Activated CD4-positive, alpha-beta T cell treated with anti-CD3 and anti-CD28 coated beads for 24 hours (primary cell): ENCODE results near the gene CDCA5.

Experiments used
- DNase-seq, 2 donors: peaks; one replicate each; pipeline ENCODE4 v3.0.0-alpha.2; 2020; ENCODE audit warnings: low read depth in 2 of 2

CDCA5 gene

DNA sequence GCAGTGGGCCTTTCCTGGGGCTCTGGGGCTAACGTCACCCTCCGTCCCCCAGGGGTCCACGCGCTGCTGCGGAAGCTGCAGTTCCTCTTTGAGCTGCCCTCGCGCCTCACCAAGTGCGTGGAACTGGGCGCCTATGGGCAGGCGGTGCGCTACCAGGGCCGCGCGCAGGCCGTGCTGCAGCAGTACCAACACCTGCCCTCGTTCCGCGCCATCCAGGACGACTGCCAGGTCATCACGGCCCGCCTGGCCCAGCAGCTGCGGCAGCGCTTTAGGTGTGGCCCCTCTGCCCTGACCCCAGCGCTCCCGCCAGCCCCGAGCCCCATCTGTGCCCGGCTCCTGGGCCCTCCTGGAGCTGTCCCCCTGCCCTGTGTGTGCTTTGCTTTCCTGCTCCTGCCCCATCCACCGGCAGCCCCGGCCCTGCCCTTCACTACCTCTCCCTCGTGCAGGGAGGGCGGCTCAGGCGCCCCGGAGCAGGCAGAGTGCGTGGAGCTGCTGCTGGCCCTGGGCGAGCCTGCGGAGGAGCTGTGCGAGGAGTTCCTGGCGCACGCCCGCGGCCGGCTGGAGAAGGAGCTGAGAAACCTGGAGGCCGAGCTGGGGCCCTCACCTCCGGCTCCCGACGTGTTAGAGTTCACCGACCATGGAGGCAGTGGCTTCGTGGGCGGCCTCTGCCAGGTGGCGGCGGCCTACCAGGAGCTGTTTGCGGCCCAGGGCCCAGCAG is 24.1 kb upstream of the CDCA5 start:
- no peak for DNase-seq

DNA sequence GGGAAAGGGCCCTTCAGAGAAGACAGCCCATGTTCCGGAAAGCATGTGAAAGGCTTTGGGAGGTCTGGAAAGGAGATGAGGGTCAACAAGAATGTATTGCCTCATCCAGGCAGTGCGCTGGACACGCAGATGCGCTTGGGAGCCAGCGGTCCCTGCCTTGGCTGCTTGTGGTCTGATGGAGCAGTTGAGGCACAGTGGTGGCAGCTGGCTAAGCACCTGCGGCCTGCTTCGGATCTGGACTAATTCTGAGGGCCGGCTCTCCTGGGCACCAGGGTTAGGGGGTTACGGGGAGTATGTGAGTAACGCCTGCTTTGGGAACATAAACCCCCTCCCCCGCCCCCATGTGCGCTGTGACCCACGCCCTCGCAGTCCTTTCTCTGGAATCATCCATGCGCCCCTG is 23.2 kb upstream of the CDCA5 start:
- DNase-seq: no peak

DNA sequence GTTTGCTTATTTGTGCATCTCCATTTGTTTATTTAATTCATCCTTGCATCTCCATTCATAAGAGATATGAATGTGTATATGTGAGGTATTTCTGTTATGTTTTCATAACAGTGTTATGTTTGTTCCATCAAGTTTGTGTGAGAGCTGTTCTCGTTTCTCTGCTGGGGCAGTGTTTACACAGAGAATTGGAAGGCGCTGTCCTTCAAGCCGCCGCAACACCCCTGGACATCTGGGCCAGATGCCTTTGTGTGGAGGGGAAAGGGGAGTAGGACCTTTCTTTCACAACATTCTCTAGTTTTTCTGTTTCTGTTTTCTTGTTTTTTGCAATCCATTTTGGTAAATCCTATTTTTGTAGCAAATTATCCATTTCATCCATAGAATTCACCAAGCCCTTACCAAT is 20.8 kb upstream of the CDCA5 start:
- DNase-seq: no peak

DNA sequence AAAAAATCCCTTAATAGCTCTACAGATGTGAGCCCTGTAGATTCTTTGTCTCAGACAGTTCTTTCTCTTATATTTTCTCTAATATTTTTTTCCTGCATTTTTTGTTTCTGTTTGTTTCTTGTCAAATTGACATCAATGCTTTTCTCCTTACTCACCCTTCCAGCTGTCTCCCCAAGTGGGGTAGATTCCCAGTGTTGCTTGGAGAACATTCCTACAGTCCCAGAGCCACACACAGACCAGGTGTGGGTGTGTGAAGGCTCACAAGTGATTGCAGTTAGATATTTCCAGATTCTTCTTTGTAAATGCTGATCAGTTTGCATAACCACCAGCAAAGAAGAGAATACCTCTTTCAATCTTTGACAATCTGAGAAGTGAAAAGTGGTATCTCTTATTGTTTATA is 19.6 kb upstream of the CDCA5 start:
- no peak for DNase-seq

DNA sequence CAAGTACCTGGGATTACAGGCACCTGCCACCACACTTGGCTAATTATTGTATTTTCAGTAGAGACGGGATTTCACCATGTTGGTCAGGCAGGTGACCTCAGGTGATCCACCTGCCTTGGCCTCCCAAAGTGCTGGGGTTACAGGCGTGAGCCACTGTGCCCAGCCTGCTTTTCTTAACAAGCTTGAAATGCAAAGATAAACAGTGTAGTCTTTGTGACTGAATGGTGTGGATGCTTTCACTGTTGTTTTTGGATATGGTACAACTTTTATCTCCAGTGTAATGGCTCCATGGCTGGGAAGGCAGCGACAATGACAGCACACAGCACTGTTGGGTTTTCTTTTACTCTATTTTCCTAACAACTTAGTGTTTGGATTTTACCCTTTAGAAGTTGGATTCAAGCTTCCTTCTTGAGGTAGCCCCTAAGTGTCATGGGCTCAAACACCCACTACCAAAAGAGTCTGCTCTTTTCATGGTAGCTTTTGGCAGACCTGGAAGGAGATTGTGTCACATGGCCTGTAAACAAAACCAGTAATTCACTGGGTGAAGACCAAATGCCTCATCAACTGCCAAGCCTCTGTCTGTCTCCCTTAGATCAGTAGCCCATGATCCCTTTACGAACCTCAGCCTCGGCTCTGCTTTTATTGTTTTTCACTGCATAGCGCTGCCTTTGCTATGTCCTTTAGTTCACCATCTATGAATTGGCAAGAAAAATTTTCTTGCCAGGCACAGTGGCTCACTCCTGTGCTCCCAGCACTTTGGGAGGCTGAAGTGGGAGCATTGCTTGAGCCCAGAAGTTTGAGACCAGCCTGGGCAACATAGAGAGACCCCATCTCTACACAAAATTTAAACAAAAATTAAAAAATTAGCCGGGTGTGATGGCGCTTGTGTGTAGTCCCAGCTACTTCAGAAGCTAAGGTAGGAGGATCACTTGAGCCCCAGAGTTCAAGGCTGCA is 18.6 kb upstream of the CDCA5 start:
- no peak for DNase-seq

DNA sequence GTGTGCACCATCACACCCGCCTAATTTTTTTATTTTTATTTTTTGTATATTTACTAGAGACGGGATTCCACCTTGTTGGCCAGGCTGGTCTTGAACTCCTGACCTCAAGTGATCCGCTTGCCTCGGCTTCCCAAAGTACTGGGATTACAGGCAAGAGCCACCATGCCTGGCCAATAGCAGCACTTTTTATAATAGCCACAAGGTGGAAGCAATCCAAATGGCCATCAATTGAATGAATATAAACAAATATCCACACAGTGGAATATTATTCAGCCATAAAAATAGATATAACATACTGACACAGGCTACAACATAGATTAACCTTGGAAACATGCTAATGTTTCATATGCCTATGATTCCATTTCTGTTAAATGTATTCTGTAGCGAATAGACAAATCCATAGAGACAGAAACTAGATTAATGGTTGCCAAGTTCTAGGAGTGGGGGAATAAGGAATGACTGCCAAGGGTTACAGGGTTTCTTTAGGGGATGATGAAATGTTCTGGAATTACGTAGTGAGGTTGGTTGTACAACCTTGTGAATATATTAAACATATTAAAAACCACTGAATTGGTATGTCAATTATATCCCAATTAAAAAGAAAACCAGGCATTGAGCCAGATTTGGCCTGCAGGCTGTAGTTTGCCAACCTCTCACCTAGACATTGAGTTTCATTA is 17.0 kb upstream of the CDCA5 start:
- no peak for DNase-seq

DNA sequence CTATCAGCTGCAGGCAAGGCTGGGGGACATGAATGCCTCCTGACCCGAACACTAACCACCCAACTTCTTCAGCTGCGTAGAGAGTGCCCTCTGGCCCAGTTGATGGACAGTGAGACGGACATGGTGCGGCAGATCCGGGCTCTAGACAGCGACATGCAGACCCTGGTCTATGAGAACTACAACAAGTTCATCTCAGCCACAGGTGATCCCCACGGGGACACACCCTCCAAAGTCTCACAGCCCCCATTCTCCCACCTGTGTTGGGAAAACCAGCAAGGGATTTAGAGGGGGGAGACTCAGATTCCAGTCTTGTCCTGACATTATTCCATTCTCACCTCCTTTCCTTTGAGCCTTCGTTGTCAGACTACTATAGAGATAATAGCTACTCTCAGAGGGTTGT is 13.1 kb upstream of the CDCA5 start:
- no peak for DNase-seq

DNA sequence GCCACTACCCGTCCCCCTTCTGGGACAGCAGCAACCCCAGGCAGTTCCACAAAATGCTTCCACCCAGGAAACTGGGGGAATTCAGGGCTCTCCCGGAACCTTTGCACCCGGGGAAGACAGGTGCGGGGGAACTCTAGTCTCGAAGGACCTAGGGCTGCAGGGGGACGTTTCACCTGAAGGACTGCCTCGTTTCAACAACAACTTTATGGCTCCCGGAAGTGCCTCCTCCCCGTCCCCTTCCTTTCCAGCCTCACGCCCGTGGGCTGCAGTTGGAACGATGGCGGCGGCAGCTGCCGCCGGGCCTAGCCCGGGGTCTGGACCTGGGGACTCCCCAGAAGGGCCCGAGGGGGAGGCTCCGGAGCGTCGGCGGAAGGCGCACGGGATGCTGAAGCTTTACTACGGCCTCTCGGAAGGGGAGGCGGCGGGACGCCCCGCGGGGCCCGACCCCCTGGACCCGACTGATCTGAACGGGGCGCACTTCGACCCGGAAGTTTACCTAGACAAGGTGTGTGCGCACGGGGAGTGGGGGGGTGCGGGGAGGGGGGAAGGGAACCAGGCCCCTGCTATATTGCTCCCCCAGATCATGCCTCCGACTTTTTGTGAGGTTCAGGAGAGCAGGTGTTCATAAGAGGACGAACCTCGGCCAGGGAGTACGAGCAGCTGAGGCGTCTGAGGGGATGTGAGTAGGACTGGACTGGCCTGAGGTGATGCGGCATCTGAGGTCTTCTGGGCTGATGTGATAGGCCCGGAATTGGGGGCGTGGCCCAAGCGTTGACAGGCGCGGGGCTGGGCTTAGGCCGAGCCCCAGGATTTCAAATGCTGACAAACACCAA is 12.3 kb upstream of the CDCA5 start, which contains the start of gene VPS51:
TSS of gene VPS51 (plus strand) at position 241 of the 833 bp plus-strand sequence. CDS start at position 278, 37 bp downstream.
- DNase-seq: peak; percentile 70 to 71

DNA sequence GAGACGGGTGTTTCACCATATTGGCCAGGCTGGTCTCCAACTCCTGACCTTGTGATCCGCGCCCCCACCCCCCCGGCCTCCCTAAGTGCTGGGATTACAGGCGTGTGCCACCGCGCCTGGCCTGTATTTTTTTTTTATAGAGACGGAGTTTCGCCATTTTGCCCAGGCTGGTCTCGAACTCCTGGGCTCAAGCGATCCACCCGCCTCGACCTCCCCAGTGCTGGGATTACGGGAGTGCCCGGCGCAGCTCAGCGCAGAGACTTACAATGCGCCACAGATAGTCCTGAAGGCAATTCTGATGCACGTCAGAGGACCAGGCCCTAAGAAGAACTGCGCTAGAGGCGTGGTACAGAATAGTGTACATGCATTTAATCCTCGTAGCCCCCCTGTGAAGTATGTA is 11.6 kb upstream of the CDCA5 start:
- no peak for DNase-seq

DNA sequence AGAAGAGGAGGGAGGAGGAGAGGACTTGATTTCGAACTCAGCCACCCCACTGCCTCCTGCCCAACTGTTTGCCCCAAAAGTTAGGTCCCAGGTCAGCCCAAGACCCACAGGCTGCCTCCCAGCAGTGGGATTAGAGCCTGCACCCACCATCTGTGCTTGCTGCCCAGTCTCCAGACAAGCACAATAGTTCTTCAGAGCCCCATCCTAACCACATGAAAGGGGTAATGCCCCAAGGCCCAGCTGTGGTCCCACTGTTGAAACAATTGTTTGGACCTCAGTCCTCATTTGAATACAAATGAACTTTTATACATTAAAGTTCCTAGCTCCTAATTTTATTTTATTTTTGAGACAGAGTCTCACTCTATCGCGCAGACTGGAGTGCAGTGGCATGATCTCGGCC is 6.8 kb upstream of the CDCA5 start:
- no peak for DNase-seq

DNA sequence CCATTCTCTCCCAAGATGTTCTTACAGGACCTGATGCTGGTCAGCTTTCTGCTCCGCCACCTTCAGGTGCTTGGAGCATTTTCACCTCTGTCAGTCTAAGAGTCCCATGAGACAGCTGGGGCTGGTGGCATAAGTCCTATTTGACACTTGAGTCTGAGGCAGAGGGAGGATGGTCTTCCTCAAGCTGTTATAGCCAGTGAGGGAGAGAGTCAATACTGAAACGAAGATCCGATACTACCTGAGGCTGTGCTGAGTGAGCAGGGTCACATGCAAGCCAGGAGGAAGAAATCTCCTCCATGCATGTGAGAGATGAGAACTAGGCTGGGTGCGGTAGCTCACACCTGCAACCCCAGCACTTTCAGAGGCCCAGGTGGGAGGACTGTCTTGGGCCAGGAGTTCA is 5.8 kb upstream of the CDCA5 start:
- DNase-seq: no peak

DNA sequence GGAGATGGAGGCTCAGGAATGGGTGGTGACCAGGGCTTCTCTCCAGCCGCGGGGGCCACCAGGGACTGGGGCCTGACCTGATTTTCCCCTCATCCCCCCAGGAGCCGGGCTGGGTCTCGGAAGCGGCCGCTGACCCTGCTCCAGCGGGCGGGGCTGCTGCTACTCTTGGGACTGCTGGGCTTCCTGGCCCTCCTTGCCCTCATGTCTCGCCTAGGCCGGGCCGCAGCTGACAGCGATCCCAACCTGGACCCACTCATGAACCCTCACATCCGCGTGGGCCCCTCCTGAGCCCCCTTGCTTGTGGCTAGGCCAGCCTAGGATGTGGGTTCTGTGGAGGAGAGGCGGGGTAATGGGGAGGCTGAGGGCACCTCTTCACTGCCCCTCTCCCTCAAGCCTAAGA is 4.0 kb upstream of the CDCA5 start:
- no peak for DNase-seq

DNA sequence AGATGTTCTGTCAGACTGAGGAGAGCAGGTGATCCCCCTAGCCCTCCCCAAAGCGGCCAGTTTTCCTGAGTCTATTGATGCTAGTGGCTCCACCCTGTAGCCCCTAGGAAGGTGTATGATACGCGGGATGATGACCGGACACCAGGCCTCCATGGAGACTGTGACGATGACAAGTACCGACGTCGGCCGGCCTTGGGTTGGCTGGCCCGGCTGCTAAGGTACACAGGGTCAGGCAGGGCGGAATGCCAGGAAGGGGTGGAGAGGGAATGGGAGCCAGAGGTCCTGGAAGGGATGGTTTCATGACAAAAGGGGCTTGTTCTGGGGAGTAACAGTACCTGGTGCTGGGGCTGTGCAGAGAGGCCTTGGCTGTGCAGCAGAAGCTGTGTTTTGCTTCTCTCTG is 3.4 kb upstream of the CDCA5 start:
- no peak for DNase-seq

DNA sequence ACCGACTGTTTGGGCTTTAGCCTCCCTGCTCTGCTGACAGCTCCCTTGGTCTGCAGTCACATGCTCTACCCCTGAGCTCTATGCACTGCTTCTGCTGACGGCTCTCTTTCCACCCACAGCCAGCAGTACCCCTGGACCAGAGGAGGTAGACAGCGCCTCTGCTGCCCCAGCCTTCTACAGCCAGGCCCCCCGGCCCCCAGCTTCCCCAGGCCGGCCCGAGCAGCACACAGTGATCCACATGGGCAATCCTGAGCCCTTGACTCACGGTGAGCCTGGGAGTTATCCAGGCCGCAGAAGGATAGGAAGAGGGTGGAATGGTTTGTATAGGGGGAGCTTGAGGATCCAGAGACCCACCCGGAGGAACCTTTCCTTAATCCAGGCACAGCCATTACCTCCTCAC is 3.0 kb upstream of the CDCA5 start:
- DNase-seq: no peak

DNA sequence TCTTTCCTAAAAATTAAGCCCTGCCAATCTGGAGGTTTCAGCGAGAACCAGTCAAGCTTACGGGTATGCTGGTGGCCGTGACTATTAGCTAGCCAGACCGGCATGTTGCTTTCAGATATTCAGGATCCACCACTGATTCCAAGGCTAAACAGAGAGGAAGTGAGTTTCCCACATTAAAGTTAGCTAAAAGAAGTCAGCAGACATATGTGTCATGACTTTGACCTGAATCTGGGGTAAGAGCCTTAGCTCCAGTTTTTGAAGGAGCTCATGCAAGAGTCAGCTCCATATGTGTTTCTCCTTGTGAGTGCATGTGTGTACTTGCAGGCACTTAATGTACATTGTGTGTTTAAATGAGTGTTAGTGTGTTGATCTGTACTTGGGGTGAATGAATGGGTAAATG is 1.6 kb upstream of the CDCA5 start:
- DNase-seq: no peak

DNA sequence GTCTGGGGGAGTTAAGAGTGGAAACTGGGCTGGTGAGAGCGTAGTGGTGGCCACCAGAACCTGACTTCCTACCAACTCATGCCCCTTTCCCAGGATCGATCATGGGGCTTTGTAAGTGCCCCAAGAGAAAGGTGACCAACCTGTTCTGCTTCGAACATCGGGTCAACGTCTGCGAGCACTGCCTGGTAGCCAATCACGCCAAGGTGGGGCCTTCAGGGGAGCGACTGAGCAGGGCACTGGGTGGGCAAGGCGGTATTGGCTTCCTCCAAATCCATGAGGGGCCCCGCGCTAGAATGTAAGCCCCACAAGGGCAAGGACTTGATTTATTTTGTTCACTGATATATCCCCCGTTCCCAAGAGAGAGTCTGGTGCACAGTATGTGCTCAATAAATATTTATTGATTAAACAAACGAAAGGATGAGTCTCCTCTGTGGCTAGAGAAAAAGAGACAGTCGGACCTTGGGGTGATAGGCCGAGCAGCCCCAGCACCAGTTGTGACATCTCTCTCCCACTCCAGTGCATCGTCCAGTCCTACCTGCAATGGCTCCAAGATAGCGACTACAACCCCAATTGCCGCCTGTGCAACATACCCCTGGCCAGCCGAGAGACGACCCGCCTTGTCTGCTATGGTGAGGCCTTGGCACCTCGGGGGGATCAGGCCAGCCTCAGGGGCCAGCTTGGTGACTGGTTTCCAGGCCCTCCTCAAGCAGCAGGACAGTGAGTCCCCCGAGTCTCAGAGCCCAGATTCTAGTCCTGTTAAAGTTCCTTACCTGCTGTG is 947 bp upstream of the CDCA5 start:
- no peak for DNase-seq

DNA sequence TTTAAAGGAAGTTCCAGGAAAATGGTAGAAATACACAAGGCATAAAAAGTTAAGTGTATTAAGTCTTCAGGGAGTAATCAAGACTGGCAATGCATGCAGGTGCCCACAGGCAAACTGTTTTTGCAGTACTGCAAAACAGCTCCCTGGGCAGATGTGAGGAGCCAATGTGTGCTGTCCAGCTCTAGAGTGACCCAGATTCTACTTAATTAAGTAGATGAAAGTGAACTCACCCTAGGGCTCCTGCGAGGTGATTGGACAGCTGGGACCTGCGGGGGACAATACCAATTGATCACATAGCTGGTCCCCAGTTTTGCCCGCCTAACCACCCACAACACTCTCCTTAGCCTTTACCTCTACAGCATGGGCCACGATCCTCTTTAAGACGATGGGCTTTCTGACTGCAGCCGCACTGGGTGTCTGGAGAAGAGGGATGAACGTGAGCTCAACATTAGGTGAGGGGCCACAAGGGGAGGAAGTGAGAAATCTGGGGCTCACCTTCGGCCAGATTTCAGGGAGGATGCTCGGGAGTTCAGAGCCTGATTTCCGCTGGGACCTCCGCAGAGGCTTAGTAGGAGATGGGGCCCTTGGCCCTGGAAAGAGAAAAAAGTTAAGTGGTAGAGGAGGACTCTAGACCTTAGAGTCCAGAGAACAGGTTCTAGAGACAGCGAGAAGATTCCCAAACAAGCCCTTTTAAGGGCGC is 556 bp downstream of the CDCA5 start:
- DNase-seq: no peak

DNA sequence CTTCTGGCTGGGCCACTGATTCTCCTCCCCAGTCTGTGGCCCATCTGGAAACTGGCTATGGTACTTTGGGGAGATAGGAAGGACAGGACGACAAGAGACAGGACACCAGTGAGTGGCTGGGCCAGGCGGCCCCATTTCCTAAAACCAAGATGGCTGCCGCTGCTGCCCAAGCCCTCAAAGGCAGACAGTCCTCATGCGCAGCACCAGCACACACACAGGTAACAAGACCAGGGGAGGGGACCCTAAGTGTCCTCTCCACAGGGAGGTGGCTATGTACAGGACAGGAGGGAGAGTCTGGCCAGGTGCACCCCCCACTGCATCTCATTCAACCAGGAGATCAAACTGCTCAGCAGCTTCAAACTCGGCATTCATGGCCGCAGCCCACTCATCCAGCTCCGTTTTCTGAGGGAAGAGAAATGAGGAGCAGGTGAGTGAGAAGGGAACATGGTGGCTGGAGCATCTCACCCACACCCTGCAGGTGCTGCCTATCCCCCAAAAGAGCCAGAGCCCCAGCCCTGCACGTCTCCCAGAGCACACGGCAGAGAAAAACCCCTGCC is 5.0 kb downstream of the CDCA5 start:
- no peak for DNase-seq

DNA sequence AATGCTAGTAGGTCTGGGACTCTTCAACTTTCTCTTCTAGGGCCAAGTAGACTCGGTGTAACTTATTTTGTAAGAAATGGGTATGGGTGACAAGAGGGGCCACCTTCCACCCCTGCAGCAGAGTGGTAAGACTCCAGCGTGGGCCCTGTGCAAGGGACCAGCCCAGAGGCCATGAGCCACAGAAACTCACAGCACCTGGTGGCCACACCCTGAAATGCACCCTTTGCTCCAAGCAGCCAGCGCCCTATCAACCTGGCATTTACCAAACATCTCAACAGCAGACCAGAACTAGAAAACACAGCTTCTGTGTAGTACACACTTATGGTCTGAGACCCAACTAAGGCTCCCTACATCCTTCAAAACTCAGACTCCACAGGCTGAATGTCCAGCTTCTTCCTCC is 5.7 kb downstream of the CDCA5 start:
- DNase-seq: peak; percentile 53 to 60

DNA sequence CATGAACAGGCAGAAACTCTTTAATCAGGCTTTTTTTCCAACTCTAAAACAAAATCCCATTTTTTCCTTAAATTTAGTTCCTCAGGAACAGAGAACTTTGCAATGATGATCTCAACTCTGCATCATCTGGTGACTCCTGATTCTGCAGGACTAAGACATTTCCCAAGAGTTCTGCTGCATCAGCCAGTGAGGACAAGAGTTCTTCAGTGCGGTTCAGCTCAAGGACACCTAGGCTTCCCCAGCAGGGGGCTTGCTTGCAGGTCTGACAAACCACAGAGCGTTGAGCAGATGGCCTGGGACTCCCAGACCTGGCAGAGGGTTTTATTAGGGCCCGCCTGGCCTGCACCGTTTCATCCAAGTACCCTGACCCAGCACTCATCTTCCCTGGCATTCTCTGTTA is 6.4 kb downstream of the CDCA5 start:
- no peak for DNase-seq
